HG03378 (cell line): ENCODE results near the gene PMAIP1.
"Not testable (repeated sequence)": the region's sequence is repeated elsewhere in the genome, so short reads cannot be mapped to it uniquely, and the experiment has no call there.

ENCODE experiments used
- ATAC-seq: cut with Tn5 transposase; IDR thresholded peaks from one replicate; pipeline ENCODE4 v1.9.1; 2021; ENCODE audit warnings: mild to moderate bottlenecking, moderate library complexity; ENCODE audit not compliant: unreplicated experiment

PMAIP1 gene

DNA sequence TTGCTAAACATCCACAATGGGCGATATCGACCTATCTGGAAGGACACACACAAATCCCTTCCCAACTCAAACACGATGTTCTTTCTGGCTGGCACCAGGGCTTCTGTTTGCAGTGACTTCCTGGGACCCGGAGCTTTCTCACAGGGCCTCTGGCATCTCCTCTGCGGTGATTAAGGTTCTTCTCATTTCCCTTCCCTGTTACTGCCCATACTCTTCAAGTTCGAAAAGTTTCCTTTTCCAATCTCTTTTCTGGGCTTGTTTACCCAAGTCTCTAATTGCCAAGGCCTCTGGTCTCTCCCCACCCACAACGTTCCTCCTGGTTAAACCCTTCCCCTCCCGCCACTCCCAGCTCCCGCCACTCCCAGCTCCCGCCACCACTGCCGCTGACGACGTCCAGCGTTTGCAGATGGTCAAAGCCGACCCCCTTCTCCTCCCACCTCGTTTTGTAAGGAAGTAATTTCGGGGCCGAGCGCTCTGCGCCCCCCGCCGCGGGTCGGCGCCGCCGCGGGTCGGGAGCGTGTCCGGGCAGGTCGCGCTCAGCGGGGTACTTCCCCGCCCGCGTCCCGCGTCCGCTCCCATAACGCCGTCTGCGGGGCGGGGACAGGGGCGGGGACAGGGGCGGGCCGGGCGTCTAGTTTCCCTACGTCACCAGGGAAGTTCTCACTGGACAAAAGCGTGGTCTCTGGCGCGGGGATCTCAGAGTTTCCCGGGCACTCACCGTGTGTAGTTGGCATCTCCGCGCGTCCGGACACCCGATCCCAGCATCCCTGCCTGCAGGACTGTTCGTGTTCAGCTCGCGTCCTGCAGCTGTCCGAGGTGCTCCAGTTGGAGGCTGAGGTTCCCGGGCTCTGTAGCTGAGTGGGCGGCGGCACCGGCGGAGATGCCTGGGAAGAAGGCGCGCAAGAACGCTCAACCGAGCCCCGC lies at the start of gene PMAIP1:
Gene PMAIP1 (plus strand): TSS at position 699 of the 924 bp plus-strand sequence. CDS start 182 bp downstream, at position 881.
- peak; percentile 31 for ATAC-seq

DNA sequence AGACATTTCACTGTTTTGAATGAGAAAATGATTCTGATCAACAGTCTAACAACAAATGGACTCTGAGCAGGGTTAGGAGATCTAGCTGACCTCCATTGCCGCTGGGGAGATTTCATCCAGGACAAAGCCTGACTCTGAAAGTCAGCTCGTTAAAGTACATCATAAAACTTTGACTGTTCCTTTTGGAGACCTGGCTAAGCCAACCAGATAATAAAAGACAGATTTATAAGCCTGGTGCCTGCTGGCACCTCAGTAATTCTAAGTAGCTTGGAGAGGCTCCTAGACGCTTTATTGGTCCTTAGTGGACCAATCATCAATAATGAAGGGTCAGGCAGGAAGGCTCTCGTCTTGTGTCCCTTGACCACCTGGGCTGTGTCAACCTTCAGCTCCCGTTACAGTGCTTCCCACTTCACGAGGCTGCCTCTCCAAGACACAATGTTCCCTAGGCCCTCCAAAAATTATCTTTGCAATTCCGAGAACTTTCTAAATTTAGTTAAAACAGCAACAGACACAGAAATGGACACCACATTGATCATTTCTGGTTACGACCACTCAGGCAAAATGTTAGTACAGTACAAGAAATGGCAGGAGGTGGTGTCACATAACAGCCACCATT lies 47.9 kb upstream of the PMAIP1 start:
- ATAC-seq = no peak

DNA sequence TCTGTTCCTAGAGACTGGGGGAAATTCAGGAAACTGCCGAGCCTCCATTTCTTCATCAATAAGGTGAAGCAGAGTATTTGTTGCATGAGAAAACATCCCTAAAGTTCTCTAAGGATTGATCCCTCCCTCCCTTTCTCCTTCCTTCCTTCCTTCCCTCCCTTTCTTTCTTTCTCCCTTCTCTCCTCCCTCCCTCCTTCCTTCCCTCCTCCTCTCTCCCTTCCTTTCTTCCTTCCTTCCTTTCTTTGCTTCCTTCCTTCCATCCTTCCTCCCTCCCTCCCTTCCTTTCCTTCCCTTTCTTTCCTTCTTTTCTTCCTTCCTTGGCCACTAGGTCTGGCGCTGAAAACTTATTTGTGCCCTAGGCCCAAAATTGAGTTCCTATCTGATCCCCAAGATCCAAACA lies 47.2 kb upstream of the PMAIP1 start:
- ATAC-seq = no peak

DNA sequence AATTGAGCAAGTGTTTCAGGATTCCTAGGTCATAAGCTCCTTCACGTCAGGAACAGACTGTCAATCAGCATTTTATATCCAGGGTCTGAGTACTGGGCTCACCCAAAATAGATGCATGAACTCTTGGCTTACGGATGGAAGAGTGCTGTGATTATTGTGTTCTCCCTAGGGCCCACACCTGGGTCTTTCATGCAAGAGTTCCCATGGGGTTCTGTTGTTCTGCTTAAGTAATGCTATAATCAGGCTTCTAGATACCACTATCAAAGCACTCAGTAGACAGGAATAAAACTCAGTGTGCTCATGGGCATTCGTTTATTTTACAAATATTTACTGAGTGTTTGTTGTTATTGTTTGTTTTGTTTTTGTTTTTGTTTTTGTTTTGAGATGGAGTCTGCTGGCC lies 46.4 kb upstream of the PMAIP1 start:
- no peak for ATAC-seq

DNA sequence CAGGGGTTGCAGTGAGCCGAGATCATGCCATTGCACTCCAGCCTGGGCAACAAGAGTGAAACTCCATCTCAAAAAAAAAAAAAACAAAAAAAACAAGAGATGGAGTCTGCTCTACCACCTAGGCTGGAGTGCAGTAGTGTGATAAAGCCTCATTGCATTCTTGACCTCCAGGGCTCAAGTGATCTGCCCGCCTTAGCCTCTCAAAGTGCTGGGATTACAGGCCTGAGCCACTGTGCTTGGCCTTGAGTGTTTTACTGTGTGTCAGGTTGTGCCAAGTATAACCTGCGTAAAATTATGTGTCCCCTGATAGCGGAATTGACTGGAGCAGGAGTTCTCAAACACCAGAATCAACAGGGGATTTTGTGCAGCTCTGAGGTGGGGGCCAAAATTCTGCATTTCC lies 45.8 kb upstream of the PMAIP1 start:
- ATAC-seq = not testable (repeated sequence)

DNA sequence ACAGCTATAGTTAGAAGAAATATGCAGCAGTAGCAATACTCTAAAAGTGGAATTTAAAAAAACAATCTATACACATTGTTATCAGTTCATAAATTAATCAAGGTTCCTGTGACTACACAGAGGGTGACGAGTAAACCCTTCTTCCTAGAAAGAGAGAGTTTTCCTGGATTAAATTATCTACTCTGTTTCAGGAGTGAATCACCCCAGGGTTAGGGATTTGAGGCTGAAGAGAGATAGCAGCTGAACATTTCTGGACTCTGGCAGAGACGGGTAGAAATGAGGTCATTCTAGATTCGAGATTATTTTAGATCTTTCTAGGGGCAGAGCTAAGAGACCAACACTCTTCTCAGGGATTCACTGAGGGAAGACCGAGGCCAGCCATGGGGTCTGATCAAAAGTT lies 38.8 kb upstream of the PMAIP1 start:
- no peak for ATAC-seq

DNA sequence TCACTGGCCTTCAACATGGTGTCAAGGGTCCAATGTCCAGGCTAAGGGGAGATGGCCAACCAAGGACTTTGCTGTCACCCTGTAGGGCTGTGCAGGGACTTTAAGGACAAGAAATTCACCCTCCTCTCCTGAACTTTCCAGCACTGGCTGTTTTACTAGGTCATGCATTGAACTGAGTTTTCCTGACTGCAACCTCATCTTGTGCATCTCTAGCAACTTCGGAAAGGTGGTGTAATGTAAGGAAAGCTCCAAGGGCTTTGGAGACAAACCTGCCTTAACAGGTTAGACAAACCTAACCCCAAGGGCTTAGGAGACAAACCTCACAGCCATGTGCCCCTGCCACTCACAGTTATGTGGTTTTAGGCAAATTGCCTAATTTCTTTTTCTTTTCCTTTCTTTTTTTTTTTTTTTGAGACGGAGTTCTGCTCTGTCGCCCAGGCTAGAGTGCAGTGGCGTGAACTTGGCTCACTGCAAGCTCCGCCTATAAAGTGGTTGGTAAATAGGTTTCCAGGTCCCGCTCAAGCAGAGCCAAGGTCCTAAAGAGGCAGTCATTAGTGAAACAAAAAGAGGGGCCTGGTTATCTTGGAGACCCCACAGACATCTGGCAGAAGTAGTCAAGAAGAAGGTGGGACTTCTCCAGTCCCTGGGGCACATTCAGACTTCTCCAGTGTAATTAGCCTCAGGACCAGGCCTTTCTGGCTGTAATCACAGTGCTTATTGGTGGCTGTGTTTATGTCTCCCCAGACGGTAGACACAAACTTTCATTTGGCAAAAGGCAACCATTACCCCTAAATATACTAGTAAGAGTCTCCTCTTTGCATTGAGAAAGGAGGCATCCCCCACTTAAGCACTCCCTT lies 37.6 kb upstream of the PMAIP1 start:
- ATAC-seq = peak; percentile 73

DNA sequence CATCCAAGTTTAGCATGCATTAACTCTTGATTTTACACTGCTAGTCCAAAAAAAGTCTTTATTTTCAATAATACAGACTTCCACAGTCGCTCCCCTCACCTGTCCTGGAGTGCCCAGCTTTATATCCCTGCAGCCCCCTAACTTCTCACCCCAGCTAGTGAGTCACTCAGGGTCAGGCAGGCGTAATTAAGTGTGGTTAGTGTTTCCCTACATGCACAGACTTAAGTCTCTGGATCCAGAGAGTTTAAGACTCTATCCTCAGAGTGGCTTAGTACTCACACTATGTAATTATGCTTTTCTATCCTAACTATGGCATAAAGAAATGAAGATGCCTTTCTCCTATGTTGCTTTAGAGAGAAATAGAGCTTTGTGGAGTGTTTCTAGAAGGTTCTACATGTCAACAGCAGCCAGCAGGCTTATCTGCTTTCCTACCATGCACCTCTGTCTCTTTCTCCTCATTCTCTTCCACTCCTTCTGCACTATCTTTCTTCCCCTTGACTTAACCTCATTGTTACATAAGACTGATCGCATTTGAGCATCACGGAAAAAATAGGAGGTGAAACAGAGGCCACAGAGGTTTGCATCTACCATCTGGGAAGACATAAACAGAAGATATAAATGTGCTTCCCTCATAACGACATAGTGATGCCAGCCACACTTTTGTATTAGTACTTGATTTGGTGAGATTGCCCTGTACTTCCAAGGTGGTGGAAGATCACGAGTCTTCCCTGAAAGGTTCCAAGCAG lies 34.4 kb upstream of the PMAIP1 start:
- no peak for ATAC-seq

DNA sequence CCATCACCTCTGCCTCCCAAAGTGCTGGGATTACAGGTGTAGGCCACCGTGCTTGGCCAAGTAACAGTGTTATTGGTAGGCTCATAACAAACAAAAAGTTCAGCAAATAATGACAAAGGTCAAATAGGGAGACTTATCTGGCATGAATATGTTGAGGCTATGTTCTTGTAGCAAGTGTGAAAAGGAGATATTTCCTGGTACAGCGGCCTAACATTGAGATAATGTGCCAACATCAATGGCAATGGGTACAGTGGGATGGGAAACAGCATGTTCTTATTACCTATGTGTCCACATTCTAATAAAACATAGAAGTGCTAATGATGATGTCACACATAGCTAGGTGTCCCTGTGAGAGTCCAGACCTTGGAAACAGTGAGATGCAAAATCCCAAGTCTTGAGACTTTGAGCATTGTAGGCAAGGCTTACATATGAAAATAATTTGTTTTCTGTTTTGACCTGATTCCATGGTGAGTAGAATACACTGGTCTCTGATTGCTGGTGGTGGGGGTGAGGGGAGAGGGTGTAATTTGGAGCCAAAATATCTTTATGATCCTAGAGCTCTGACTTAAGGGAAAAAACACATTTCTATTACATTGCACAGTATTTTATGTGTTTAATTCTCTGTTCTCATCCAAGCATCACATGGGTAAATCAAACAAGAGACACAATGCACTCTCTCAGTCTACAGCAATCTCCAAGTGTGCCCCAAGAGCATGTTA lies 33.1 kb upstream of the PMAIP1 start:
- no peak for ATAC-seq

DNA sequence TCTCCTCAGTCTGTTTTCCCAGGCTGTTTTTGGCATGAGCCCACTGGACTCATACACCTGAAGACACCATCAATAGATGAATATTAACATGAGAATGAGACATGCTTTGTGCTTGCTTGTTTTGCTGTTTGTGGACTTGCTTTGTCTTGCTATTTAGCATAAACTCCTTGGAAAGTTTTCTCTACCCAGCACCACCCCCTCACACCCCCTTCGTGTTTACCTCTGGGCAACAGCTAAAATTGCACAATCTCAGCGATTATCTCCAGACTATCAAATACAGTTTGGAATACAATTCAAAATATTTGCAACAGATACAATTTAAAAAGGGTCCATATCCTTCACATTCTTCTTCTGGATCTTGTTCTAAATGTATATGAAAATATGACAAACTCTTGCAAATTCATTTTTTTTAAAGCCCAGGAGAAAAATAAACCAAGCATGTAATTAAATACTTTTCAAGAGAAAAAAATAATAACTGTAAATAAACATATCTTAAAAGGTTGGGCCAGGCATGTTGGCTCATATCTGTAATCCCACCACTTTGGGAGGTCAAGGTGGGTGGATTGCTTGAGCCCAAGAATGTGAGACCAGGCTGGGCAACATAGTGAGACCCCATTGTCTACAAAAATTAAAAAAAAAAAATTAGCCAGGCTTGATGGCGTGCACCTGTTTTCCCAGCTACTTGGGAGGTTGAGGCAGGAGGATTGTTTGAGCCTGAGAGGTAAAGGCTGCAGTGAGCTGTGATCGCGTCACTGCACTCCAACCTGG lies 32.3 kb upstream of the PMAIP1 start:
- no peak for ATAC-seq

DNA sequence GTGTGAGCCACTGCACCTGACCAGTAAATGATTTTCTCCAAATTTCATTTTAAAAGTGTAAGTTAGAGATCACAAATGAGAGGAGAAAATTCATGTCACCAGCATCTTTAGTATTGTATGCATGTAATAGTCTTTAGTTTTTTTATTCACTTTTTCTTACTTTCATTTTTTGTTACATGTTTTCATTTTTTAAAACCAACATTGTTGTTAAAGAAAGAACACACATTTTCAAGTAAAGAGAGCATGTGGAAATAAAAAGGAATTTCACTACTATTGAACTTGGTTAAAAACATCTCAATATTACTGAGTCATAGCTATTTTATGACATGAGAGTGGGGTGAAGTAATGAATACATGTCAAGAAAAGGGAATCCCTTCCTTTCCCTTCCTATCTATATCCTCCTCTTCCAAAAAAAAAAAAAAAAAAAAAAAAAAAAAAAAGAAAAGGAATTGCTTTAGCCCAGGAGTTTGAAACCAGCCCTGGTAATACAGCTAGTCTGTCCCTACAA lies 29.1 kb upstream of the PMAIP1 start:
- ATAC-seq = no peak

DNA sequence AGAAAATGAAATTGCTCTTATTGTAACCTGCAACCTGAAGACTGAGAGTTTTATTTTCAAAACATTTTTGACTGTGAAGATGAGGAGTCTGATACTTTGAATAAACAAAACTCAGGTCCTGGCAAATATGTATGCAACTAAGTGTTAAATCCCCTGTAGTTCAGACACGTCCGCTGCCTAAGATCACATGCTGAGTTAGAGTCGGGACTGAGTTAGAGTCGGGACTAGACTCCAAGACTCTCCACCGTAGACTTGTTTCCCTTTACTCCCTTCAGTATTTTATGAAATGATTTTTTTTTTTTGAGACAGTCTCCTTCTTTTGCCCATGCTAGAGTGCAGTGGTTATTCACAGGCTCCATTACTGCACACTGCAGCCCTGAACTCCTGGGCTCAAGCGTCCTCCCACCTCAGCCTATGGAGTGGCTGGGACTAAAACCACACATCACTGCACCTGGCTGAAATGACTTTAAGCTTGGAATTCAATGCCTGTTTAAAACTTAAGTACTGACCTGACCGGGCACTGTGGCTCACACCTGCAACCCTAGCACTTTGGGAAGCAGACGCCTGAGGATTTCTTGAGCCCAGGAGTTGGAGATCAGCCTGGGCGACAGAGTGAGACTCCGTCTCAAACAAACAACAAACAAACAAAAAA lies 28.0 kb upstream of the PMAIP1 start:
- no peak for ATAC-seq

DNA sequence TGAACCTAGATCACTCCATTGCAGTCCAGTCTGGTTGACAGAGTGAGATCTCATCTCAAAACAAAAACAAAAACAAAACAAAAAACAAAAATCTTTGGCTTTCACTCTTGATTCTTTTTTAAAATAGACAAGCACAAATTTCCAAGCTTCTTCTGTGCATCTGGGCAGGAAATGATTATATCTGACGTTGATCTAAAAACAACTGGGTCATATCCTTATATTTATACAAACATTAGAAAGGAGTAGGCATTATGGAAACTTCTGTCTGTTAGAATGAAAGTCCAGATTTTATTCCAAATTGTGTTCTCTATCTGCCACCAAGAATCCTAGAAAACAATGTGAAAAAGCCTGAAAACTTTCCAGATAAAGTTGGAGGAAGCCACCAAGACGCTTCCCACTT lies 26.2 kb upstream of the PMAIP1 start:
- no peak for ATAC-seq

DNA sequence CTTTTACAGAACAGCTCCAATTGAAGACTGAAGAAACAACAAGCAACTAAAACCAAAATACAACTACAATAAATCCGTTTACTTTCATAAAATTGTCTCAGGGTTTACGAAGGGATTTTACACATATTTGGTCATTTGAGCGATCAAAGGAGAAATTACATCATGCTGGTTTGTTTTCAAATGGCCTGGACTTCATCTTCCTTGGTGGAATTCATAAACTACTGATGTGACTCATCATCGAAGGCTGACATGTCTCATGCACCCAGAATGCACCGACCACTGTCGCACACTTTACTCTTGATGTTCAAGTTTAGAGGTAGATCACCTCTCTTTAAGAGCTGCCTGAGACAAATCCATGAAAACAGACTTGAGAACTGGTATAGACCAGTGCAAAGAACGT lies 25.6 kb upstream of the PMAIP1 start:
- ATAC-seq = no peak

DNA sequence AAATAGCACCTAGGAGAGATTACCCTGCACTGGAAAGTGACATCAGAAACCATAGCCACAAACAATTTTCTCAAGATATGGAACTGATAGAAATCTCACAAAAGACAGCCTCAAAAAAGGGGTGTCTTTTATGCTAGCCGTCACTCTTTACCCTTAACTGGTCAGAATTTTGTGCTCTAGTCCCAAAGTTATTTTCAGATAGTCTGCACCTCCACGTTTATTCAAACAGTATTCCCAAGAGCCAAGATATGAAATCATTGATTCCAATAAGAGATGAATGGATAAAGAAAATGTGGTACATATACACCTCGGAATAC lies 23.5 kb upstream of the PMAIP1 start:
- peak; percentile 78 for ATAC-seq

DNA sequence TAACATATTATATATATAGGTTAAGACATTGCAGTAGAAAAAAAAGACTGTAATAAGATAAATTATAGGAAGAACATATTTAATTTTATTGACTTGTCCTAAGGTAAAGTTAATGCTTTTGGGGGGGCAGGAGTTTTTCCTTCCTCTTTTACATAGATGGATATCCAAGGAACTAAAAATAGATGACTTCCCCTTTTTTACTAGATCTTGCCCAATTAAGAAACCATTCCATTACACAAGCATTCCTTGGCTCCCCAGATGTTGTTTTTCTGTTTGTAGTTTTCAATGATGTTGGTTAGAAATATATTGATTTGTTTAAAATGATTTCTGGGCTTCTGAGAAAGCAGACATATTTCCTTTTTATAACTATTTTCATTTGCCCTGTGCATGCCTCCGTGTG lies 22.4 kb upstream of the PMAIP1 start:
- no peak for ATAC-seq

DNA sequence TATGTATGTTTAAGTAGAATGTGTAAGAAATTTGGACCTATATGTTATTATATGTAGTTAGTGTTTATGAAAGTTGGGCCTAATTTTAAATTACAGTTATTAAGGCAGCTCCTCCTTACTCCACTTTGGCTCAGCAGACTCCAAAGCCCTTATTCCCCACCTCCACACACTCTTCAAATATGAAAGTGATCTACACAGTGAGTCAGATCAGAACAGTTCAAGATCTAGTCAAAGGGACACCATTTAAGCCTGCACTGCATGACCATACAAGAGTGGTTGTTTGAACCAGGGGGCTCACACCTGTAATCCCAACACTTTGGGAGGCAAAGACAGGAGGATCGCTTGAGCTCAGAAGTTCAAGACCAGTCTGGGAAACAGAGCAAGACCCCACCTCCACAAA lies 21.2 kb upstream of the PMAIP1 start:
- peak; percentile 61 for ATAC-seq

DNA sequence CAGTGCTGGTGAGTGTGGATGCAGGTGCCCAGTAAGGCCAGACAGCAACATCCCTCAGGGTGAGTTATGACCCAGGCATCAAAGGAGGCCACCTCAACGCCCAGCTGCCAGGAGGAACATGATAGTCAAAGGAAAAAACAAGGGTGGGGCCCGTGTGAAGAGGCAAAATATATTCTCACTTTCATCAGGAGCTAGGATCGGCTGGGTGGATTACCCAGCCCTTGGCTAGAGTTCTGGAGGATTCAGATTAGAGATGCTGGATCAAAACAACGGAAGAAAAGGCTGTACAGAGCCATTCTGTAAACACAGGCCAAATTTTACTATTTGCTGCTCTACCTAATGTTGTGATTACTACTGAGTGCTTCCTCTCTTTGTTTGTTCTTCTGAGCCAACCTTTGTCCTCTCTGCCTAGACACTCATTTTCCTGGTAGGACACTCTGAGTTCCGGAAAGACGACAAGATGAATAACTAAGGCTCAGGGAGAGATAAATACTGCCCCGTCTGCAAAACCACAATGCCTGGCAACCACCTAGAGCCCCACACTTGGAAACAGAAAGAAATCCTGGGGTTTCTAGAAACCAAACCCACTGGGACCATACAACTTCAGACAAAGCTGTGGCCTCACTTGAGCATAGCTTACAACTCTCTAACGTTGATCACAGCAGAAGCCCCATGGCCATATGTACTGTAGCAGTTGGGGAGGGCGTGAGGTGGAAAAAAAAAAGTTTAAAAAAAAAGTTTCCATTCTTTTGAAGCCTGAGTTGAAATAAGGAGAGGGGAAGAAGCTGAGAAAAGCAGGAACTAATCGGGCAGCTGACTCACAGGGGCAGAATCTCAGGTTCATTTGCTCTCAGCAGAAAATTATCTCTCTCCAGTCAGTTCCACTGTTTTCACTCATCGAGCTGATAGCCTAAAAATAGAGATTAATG lies 17.8 kb upstream of the PMAIP1 start:
- ATAC-seq = peak; percentile 29
